ENCODE measurements around the gene PHACTR1.

DNA sequence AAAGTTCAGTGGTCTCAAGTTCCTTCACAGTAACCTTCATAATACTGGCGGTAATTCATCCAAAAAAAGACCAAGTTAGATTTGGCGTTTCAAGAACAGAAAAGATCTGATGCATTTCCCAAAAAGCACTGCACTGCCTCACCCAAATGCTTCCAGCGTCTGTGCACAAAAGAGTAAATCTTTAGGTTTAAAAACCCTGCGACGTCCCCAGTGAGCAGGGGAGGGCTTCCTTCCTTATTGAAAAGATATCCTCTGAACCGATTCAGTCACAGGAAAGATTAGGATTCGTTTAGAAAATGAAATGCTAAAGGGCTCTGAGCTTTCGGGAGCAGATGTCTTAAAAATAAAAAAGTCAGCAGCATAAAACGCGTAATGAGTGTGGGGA lies 611.1 kb downstream of the PHACTR1 start:
- TF ChIP-seq POLR2AphosphoS5 (IDR thresholded peaks at IDR 0.05): no peak
- no peak for TF ChIP-seq POLR2A (IDR thresholded peaks at IDR 0.05)
- TF ChIP-seq, protein P1, sequence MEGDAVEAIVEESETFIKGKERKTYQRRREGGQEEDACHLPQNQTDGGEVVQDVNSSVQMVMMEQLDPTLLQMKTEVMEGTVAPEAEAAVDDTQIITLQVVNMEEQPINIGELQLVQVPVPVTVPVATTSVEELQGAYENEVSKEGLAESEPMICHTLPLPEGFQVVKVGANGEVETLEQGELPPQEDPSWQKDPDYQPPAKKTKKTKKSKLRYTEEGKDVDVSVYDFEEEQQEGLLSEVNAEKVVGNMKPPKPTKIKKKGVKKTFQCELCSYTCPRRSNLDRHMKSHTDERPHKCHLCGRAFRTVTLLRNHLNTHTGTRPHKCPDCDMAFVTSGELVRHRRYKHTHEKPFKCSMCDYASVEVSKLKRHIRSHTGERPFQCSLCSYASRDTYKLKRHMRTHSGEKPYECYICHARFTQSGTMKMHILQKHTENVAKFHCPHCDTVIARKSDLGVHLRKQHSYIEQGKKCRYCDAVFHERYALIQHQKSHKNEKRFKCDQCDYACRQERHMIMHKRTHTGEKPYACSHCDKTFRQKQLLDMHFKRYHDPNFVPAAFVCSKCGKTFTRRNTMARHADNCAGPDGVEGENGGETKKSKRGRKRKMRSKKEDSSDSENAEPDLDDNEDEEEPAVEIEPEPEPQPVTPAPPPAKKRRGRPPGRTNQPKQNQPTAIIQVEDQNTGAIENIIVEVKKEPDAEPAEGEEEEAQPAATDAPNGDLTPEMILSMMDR (IDR thresholded peaks at IDR 0.05): no peak

All from prostate gland (tissue), 2 donors.